Measurements from ENCODE around the gene IRS2.
"Not testable (repeated sequence)": the region's sequence is repeated elsewhere in the genome, so short reads cannot be mapped to it uniquely, and the experiment has no call there.

The IRS2 gene

GRCh38 chr13:109786457-109787134, at the start of gene IRS2:
IRS2 (minus strand) TSS chr13:109786583; CDS start chr13:109786053, 530 bp downstream.
- peak; percentile 99 for DNase-seq

- DNase-seq = no peak
Measured at GRCh38 chr13:109834973-109835720, 48.8 kb upstream of the IRS2 start.

GRCh38 chr13:109833940-109834339, 47.6 kb upstream of the IRS2 start:
- no peak for DNase-seq

GRCh38 chr13:109833071-109833470, 46.7 kb upstream of the IRS2 start:
- DNase-seq = no peak

- DNase-seq = not testable (repeated sequence)
Measured at GRCh38 chr13:109828591-109829316, 42.4 kb upstream of the IRS2 start.

GRCh38 chr13:109823201-109823600, 36.8 kb upstream of the IRS2 start:
- DNase-seq = not testable (repeated sequence)

- DNase-seq = no peak
Measured at GRCh38 chr13:109821103-109821502, 34.7 kb upstream of the IRS2 start.

GRCh38 chr13:109819874-109820273, 33.5 kb upstream of the IRS2 start:
- DNase-seq = no peak

GRCh38 chr13:109818886-109819285, 32.5 kb upstream of the IRS2 start:
- DNase-seq = no peak

GRCh38 chr13:109817591-109818535, 31.5 kb upstream of the IRS2 start:
- DNase-seq = peak; percentile 95

- DNase-seq = no peak
Measured at GRCh38 chr13:109816808-109817203, 30.4 kb upstream of the IRS2 start.

GRCh38 chr13:109816112-109816807, 29.9 kb upstream of the IRS2 start:
- DNase-seq = peak; percentile 32

GRCh38 chr13:109815651-109816050, 29.3 kb upstream of the IRS2 start:
- no peak for DNase-seq

GRCh38 chr13:109813663-109814062, 27.3 kb upstream of the IRS2 start:
- DNase-seq = no peak

- no peak for DNase-seq
Measured at GRCh38 chr13:109812382-109812781, 26.0 kb upstream of the IRS2 start.

GRCh38 chr13:109810761-109811510, 24.6 kb upstream of the IRS2 start:
- DNase-seq = no peak

- DNase-seq = no peak
Measured at GRCh38 chr13:109809216-109809932, 23.0 kb upstream of the IRS2 start.

GRCh38 chr13:109807345-109807744, 21.0 kb upstream of the IRS2 start:
- DNase-seq = no peak

GRCh38 chr13:109804654-109805053, 18.3 kb upstream of the IRS2 start:
- no peak for DNase-seq

- DNase-seq = no peak
Measured at GRCh38 chr13:109803825-109804224, 17.4 kb upstream of the IRS2 start.
